Measurements from ENCODE around the gene NPDC1. TPM values are rescaled to one million over a fixed set of nuclear protein-coding genes. Genes with fewer than 3 reads are reported as not detected.

Gene NPDC1
- polyA plus RNA-seq, 1 experiment = 31.9 TPM

DNA sequence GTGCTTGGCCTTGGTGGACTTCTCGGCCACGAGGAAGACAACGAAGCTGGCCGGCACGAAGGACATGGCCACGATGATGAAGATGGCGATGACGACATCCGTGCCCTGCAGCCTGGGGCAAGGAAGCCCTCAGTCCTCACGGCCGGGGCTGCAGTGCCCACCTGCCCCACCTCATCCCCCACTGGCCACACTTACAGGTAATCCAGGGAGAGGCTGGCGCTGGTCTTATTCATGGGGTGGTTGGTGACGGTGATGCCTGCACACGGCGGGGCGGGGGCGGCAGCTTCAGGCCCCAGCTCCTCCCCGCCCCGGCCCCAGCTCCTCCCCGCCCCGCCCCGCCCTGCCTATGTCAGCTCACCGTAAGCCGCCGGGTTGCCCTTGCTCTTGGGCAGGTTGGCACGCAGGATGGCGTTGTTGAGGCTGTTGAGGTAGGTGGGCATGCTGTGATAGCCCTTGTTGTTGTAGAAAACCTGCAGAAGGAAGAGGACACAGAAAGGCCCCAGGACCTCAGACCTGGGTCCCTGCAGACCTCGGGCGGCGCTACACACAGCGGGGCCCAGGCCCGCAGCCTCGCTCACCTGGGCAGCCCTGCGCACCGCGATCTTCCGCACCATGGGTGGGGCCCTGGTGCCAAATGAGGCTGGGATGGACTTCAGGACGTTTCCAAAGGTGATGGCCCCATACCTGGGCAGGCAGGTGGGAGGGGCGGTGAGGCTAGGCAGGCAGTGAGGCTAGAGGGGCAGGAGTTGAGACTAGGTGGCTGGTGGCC, 33.9 kb downstream of the NPDC1 start:
- DNase-seq (ENCODE audit: low read depth) = no peak
- H3K27me3 ChIP-seq (ENCODE audit: control insufficient read depth, insufficient read depth, low read length) = no peaks in the 10 kb centered on the region
- no peak overlapping the region for H3K4me3 ChIP-seq (ENCODE audit: low read depth, low read length)
- ChIA-PET POLR2A (interaction anchor here (0.6 kb wide), 1 partner anchor 156 kb away, joined by 3 read pairs; no protein-coding TSS in a partner anchor), CTCF (interaction anchor here (0.6 to 1.5 kb wide), 4 partner anchors 17 to 64 kb away, joined by 3 to 5 read pairs (median 4); partner anchors contain the start of gene NPDC1)
- H3K36me3 ChIP-seq (ENCODE audit: control insufficient read depth, insufficient read depth, low read length) = peaks cover 18% of the 10 kb centered on the region
- TF ChIP-seq, protein P1, sequence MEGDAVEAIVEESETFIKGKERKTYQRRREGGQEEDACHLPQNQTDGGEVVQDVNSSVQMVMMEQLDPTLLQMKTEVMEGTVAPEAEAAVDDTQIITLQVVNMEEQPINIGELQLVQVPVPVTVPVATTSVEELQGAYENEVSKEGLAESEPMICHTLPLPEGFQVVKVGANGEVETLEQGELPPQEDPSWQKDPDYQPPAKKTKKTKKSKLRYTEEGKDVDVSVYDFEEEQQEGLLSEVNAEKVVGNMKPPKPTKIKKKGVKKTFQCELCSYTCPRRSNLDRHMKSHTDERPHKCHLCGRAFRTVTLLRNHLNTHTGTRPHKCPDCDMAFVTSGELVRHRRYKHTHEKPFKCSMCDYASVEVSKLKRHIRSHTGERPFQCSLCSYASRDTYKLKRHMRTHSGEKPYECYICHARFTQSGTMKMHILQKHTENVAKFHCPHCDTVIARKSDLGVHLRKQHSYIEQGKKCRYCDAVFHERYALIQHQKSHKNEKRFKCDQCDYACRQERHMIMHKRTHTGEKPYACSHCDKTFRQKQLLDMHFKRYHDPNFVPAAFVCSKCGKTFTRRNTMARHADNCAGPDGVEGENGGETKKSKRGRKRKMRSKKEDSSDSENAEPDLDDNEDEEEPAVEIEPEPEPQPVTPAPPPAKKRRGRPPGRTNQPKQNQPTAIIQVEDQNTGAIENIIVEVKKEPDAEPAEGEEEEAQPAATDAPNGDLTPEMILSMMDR (IDR thresholded peaks at IDR 0.05; ENCODE audit: insufficient read depth, low read depth, low read length) = no peak

DNA sequence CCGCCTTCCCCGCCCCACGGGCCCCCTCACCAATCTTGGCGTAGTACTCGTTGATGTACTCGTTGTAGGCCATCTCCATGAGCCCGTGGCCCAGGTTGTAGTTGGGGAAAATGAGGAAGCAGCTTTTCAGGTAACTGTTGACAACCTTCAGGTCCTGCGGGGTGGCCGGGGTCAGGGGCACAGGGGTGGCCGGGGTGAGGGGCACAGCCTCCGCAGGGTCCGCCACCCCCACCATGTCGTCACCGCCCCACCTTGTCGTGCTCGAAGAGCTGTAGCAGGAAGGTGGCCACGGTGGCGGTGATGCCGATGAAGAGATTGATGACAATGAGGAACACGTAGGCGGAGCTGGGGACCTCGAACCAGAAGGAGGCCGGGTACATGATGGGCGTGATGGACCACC, 34.8 kb downstream of the NPDC1 start:
- Histone ChIP-seq H3K27me3 (ENCODE audit: control insufficient read depth, insufficient read depth, low read length) (no peaks in the 10 kb centered on the region), H3K36me3 (ENCODE audit: control insufficient read depth, insufficient read depth, low read length) (peaks cover 14% of the 10 kb centered on the region), H3K4me3 (ENCODE audit: low read depth, low read length) (no peak overlapping the region)
- DNase-seq (ENCODE audit: low read depth) = no peak
- ChIA-PET CTCF (interaction anchor here (0.6 to 1.5 kb wide), 3 partner anchors 18 to 464 kb away, joined by 3 to 5 read pairs (median 4); no protein-coding TSS in a partner anchor), POLR2A (no interaction called here)
- TF ChIP-seq, protein P1 (IDR thresholded peaks at IDR 0.05; ENCODE audit: insufficient read depth, low read depth, low read length) = no peak

DNA sequence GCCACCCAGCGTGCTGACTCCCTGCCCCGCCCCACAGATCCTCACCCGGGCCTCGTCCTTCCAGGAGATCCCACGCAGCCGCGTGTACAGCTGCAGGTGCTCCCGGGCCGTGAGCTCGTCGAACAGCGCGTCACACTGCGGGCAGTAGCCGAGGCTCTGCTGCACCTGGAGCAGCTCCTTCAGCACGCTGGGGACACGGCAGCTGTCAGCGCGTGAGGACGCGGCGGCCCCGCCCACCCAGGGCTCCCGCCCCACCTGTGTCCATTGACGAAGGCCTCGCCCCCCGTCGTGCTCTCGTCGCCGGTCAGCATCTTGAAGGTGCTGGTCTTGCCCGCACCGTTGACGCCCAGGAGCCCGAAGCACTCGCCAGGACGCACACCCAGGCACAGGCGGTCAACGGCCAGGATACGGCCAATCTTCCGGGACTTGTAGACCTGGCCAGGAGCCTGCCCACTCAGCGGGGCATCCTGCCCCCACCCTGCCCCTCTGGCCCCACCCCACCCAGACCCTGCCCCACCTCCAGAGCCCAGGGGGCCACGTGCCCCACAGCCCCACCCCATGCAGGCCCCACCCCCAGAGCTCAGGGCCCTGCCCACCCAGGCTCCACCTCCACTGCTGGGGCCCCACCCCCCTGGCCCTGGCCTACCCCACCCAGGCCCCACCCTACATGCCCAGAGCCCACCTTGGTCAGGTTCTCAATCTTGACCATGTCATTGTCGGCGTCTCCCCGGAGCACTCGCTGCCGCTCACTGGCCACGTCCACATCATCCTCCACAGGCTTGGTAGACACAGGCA, 35.8 kb downstream of the NPDC1 start:
- no peak for DNase-seq (ENCODE audit: low read depth)
- H3K36me3 ChIP-seq (ENCODE audit: control insufficient read depth, insufficient read depth, low read length) = peaks cover 11% of the 10 kb centered on the region
- H3K27me3 ChIP-seq (ENCODE audit: control insufficient read depth, insufficient read depth, low read length) = no peaks in the 10 kb centered on the region
- ChIA-PET POLR2A (no interaction called here), CTCF (interaction anchor here (1.0 to 1.2 kb wide), 2 partner anchors 17 to 19 kb away, joined by 3 read pairs; no protein-coding TSS in a partner anchor)
- no peak overlapping the region for H3K4me3 ChIP-seq (ENCODE audit: low read depth, low read length)
- TF ChIP-seq, protein P1 (IDR thresholded peaks at IDR 0.05; ENCODE audit: insufficient read depth, low read depth, low read length) = no peak

DNA sequence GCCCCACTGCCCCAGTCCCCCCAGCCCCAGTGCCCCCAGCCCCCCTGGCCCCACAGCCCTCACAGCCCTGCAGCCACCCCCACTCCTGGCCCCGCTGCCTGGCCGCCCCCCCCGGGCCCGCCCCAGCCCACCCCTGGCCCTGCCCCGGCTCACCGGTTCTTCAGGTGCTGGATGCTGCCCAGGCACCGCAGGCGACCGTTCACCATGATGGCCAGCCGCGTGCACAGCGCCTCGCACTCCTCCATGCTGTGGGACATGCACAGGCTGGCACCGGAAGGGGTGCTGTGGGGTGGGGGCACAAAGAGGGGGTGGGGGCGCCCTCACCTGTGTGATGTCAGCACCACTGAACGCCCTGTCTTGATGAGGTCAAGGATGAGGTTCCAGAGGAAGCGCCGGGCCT, 36.8 kb downstream of the NPDC1 start:
- TF ChIP-seq, protein P1 (IDR thresholded peaks at IDR 0.05; ENCODE audit: insufficient read depth, low read depth, low read length) = no peak
- no peaks in the 10 kb centered on the region for H3K27me3 ChIP-seq (ENCODE audit: control insufficient read depth, insufficient read depth, low read length)
- peaks cover 8% of the 10 kb centered on the region for H3K36me3 ChIP-seq (ENCODE audit: control insufficient read depth, insufficient read depth, low read length)
- ChIA-PET CTCF (interaction anchor here (1.0 to 1.2 kb wide), 2 partner anchors 18 to 20 kb away, joined by 3 read pairs; no protein-coding TSS in a partner anchor), POLR2A (no interaction called here)
- no peak for DNase-seq (ENCODE audit: low read depth)
- H3K4me3 ChIP-seq (ENCODE audit: low read depth, low read length) = no peak overlapping the region

DNA sequence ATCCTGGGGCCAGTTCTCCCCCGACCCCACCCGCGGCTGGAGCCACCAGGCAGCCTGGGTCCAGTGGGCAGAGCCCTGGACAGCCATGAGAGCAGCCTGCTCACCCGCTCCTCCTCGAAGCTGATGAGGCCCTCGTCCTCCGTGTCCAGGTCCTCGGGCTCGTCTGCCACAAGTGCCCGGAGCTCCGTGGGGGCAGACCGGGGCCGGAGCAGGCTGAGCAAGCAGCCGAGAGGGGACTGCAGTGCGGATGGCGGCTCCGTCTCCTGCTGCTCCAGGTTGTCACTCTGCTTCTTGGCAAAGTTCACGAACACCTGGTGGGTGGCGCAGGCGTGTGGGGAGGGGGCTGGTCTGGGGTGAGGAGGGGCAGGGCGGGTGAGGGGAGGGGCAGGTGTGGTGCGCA, 37.7 kb downstream of the NPDC1 start:
- TF ChIP-seq, protein P1 (IDR thresholded peaks at IDR 0.05; ENCODE audit: insufficient read depth, low read depth, low read length) = no peak
- Histone ChIP-seq H3K4me3 (ENCODE audit: low read depth, low read length) (no peak overlapping the region), H3K27me3 (ENCODE audit: control insufficient read depth, insufficient read depth, low read length) (no peaks in the 10 kb centered on the region), H3K36me3 (ENCODE audit: control insufficient read depth, insufficient read depth, low read length) (peaks cover 8% of the 10 kb centered on the region)
- CTCF ChIA-PET = interaction anchor here (1.0 to 2.3 kb wide), 2 partner anchors 12 to 21 kb away, joined by 3 to 9 read pairs; partner anchors contain the start of gene ABCA2
- POLR2A ChIA-PET = no interaction called here
- no peak for DNase-seq (ENCODE audit: low read depth)
